T-helper 2 cell treated with Interferon-gamma antibody and Interleukin-4, amounts not matched to agents 100 ng/mL and 5 ng/mL, for 36 hours (primary cell): ENCODE data around the gene JAKMIP2. TPM values are rescaled to one million over a fixed set of nuclear protein-coding genes. Genes with fewer than 3 reads are reported as not detected.
"Not testable (repeated sequence)": the region's sequence is repeated elsewhere in the genome, so short reads cannot be mapped to it uniquely, and the experiment has no call there.

Experiments used
- intact Hi-C: fragments of 100-400 bp; cut with micrococcal nuclease; formaldehyde crosslinking; loops from one replicate; pipeline ENCODE4 v1.15.1; 2023
- total RNA-seq: library from RNA; stranded (reverse); gene quantifications from 2 replicates; pipeline ENCODE4 v1.2.3, GENCODE V29; 2022

Gene JAKMIP2
- total RNA-seq, 1 donor from 2014 or later: 9.5 TPM

GRCh38 chr5:147560718-147561331, 221.7 kb downstream of the JAKMIP2 start:
- intact Hi-C loops: no loop called here

DNA sequence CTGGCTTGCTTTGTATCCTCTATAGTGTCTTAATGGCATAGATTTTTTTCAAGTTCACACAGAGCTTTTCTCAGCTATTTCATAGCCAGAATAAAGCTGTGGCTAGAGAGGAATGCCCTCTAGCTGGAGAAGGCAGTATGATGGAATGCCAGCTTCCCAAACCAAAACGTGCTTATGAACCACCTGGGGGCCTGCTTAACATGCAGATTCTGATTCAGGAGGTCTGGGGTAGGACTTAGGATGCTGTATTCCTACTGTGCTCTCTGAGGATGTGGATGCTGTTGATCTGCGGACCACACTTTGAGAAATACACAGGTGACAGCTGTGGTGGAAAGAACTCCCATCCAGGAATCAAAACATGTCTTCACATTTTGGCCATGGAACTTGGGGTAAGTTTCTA, 222.8 kb downstream of the JAKMIP2 start:
- intact Hi-C loops: no loop called here

- intact Hi-C loops: no loop called here
These were observed 223.7 kb downstream of the JAKMIP2 start for GRCh38 chr5:147558826-147559225.

- intact Hi-C loops: no loop called here
These were observed 224.4 kb downstream of the JAKMIP2 start for GRCh38 chr5:147557876-147558745.

GRCh38 chr5:147555176-147555575, 227.4 kb downstream of the JAKMIP2 start:
- intact Hi-C loops: no loop called here

DNA sequence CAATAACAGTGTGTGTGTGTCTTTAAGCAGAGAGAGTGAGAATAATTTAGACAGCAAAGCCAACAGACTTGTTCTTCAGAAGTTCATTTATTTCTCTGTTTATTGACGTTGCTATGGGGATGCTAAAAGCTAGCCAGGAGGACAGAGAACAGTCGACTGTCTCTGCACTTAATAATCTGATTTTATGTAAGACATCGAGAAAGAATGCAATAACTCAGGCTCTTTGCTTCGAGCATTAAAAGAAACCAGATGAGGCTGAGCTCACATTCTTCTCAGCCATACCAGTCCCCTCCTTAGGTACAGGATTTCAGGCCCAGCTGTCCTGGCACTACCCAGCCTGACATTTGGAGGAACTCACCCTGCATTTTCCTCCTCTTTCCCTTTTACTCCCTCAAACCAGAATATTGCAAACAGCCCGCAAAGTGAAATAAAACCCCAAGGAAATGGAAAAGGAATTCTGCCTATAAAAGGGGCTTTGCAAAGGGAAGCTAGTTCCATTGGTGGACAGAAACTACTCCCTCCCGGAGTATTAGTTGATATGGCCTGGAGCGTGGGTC, 228.2 kb downstream of the JAKMIP2 start:
- intact Hi-C loops: no loop called here

- intact Hi-C loops: not testable (repeated sequence)
These were observed 228.7 kb downstream of the JAKMIP2 start for GRCh38 chr5:147553817-147554216.

DNA sequence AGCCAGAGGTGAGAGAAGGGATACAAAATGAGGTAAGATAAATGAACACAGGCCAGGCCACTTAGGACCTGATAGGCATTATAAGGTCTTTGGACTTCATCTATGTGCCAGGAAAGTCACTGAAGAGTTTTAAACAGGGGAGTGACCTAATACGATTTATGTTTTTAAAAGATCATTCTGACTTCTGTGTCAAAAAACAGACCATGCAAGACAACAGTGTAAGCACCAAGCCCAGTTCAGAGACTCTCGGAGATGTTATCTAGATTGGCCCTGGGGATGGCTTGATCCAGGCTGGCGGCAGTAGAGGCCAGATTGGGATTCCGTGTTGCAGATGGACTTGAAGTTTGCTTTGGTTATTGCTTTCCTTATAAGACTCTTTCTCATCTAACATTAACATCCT, 229.6 kb downstream of the JAKMIP2 start:
- intact Hi-C loops: no loop called here

GRCh38 chr5:147551677-147552076, 230.9 kb downstream of the JAKMIP2 start:
- intact Hi-C loops: no loop called here

DNA sequence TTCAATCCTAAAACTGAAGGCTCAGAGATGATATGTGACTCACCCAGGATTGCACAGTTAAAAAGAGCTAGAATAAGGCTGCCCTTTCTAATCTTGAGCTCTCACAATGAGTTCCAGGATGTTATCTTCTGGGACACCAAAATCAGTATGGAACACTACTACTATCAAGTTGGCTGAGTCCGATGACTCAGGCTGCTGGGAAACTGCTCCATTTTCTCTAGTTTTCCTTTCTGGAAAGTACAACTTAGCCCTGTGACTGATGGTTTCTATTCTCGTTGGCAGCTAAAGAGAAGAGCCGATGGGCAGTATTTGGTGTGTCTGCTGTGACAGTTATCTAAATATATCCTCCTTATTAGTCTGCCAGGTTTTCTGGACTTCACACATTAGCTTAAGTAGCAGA, 234.8 kb downstream of the JAKMIP2 start:
- intact Hi-C loops: no loop called here

GRCh38 chr5:147544556-147544955, 238.0 kb downstream of the JAKMIP2 start:
- intact Hi-C loops: no loop called here

DNA sequence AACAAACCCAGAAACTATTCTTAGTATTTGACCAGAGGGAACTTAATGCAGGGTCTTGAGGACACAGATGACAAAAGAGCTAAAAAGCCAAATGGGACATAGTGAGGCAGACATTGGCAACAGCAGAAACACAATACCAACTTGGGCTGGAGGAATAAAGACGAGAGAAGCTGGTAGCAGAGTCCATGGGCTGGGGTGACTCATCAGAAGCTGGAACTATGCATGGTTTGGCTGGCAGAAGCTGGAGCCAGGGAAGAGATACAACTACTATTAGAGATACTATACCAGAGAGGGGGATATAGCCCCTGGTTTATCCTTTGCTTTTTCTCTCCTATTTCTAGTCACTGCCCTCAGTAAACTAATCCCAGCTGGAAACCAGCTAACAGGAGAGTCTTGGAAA, 243.5 kb downstream of the JAKMIP2 start:
- intact Hi-C loops: no loop called here

DNA sequence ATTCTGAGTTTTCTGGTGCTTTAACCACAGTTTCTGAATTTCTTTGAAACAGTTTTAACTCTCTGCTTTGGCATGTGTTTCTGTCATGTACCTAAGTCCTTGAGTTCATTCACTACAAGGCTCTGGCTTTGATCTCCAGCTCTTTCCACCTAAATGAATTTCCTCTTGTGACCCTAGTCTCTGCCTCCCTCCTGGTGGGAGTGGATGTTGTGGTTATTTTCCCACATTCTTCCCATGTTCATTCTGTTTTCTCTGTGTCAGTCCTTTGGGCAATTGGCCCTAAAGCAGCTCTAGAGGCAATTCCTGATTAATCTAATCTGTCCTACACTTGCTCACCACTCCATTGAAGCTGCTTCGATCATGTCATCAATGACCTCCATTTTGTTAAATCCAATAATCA, 244.3 kb downstream of the JAKMIP2 start:
- intact Hi-C loops: no loop called here

Other genes with a start within 250 kb of the JAKMIP2 start
- not detected in 2 replicates for gene SPINK1, start 48.9 kb upstream of the JAKMIP2 start, total RNA-seq
- gene SCGB3A2, start 96.0 kb upstream of the JAKMIP2 start, total RNA-seq: not detected in 2 replicates
- not detected in 2 replicates for gene C5orf46, start 123.8 kb upstream of the JAKMIP2 start, total RNA-seq